Naive B cell (primary cell): ENCODE results near the gene MFSD1. TPM values are rescaled to one million over a fixed set of nuclear protein-coding genes. Genes with fewer than 3 reads are reported as not detected.
"Not testable (repeated sequence)": the region's sequence is repeated elsewhere in the genome, so short reads cannot be mapped to it uniquely, and the experiment has no call there.

Experiments
- ATAC-seq, 2 donors: fragments of 150-1000 bp; cut with Tn5 transposase; 2 replicates each; pipeline ENCODE4 v1.10.0; 2021; ENCODE audit warnings: low read depth in 2 of 2, mild to moderate bottlenecking in 2 of 2, moderate library complexity in 2 of 2
- DNase-seq: peaks from one replicate; pipeline ENCODE4 v3.0.0; 2022
- H3K27ac Mint-ChIP-seq, 6 donors: one replicate each; pipeline ENCODE4 v1.8.0; 2020 to 2022; ENCODE audit warnings: mild to moderate bottlenecking in 6 of 6, mixed read lengths in 6 of 6, moderate library complexity in 5 of 6, inconsistent platforms in 2 of 6
- H3K27me3 Mint-ChIP-seq, 3 donors: one replicate each; pipeline ENCODE4 v1.8.0; 2021 to 2022; ENCODE audit warnings: mixed read lengths in 3 of 3, mild to moderate bottlenecking in 1 of 3
- H3K36me3 Mint-ChIP-seq, 2 donors: one replicate each; pipeline ENCODE4 v1.8.0; 2020 to 2022; ENCODE audit warnings: mixed read lengths in 2 of 2, inconsistent platforms in 1 of 2, mild to moderate bottlenecking in 1 of 2
- H3K4me1 Mint-ChIP-seq, 3 donors: one replicate each; pipeline ENCODE4 v1.8.0; 2020 to 2022; ENCODE audit warnings: mixed read lengths in 3 of 3, inconsistent platforms in 1 of 3, mild to moderate bottlenecking in 1 of 3, moderate library complexity in 1 of 3
- H3K4me3 Mint-ChIP-seq, 8 donors: one replicate each; pipeline ENCODE4 v1.8.0; 2020 to 2022; ENCODE audit warnings: mild to moderate bottlenecking in 8 of 8, mixed read lengths in 8 of 8, moderate library complexity in 8 of 8, inconsistent platforms in 2 of 8
- H3K9me3 Mint-ChIP-seq, 7 donors: one replicate each; pipeline ENCODE4 v1.8.0; 2020 to 2022; ENCODE audit warnings: mixed read lengths in 7 of 7, mild to moderate bottlenecking in 5 of 7, inconsistent platforms in 2 of 7, moderate library complexity in 1 of 7
- polyA plus RNA-seq, 6 donors: library from polyadenylated mRNA; unstranded; fragments of 300-500 nt; fragmentation: Illumina TruSeq; gene quantifications; one replicate each; pipeline ENCODE4 v1.2.3, GENCODE V29; 2021; ENCODE audit warnings: low read depth in 6 of 6

The MFSD1 gene
- polyA plus RNA-seq, 6 donors from 2014 or later, result 69.1 to 107 (median 91.0) TPM

- Mint-ChIP-seq H3K27me3 (no peaks in the 10 kb centered on the region), H3K36me3 (no peaks in the 10 kb centered on the region), H3K9me3 (peaks cover 0 to 6% (median 0%) of the 10 kb centered on the region in 7 donors), H3K4me1 (no peaks in the 10 kb centered on the region), H3K27ac (no peak overlapping the region), H3K4me3 (no peak overlapping the region)
- ATAC-seq (no peak), DNase-seq (no peak)
These were observed 18.8 kb upstream of the MFSD1 start for GRCh38 chr3:158783051-158783450.

GRCh38 chr3:158785972-158786371, 15.9 kb upstream of the MFSD1 start:
- Mint-ChIP-seq H3K36me3 (no peaks in the 10 kb centered on the region), H3K9me3 (peaks cover 0 to 6% (median 0%) of the 10 kb centered on the region in 7 donors), H3K4me3 (no peak overlapping the region), H3K27ac (no peak overlapping the region), H3K4me1 (peaks cover 0 to under 1% (median 0%) of the 10 kb centered on the region in 3 donors), H3K27me3 (no peaks in the 10 kb centered on the region)
- DNase-seq, result no peak
- no peak for ATAC-seq

DNA sequence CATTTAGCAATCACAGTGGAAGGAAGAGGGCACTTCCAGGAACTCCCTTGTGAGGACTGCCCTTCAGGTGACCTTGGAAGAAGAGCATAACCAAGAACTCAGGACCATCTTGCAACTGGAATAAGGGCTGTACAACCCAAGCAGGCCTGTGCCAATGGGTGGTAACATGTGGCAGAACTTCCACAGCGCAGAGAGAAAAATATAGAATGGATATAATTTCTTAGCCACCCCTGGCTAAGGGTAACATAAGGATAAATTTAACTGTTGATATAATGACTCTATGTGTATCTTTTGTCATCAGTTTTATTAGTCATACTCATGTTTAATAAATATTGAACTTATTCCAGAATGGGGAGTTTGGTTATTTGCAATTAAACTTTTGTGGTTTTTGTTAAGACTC, 13.4 kb upstream of the MFSD1 start:
- Mint-ChIP-seq H3K27ac (peak overlapping the region in 2 of 6 donors; percentile 39 to 67), H3K4me3 (no peak overlapping the region), H3K27me3 (no peaks in the 10 kb centered on the region), H3K9me3 (peaks cover 0 to 6% (median 0%) of the 10 kb centered on the region in 7 donors), H3K4me1 (peaks cover 0 to 5% (median 0%) of the 10 kb centered on the region in 3 donors), H3K36me3 (no peaks in the 10 kb centered on the region)
- no peak for ATAC-seq
- no peak for DNase-seq

DNA sequence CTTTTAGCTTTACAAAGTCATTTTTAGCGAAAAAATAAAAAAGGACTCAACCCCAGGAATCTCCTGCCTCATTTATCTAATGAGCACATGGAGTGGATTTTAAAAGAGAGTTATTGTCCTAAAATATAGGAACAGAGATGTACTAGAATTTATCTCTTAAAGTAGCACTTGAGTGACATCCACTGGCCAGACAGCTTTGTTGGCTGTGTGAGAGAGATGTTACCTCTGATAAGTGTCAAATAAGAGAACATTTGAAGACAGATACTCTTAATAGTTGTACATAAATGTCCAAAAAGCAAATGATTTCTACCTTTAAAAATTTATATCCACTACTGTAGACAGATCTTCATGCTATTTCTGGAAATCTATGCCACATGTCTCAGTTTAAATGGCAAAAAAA, 12.3 kb upstream of the MFSD1 start:
- no peaks in the 10 kb centered on the region for H3K27me3 Mint-ChIP-seq
- no peaks in the 10 kb centered on the region for H3K36me3 Mint-ChIP-seq
- no peak overlapping the region for H3K4me3 Mint-ChIP-seq
- H3K4me1 Mint-ChIP-seq, result peaks cover 0 to 5% (median 0%) of the 10 kb centered on the region in 3 donors
- DNase-seq (no peak), ATAC-seq (no peak)
- peaks cover 0 to 9% (median 3%) of the 10 kb centered on the region in 7 donors for H3K9me3 Mint-ChIP-seq
- H3K27ac Mint-ChIP-seq, result no peak overlapping the region

GRCh38 chr3:158790901-158791589, 10.8 kb upstream of the MFSD1 start:
- no peaks in the 10 kb centered on the region for H3K36me3 Mint-ChIP-seq
- peaks cover 0 to 5% (median 0%) of the 10 kb centered on the region in 3 donors for H3K4me1 Mint-ChIP-seq
- H3K27ac Mint-ChIP-seq, result no peak overlapping the region
- DNase-seq (peak; percentile 39), ATAC-seq (peak in 1 of 2 donors; percentile 60)
- peak overlapping the region in 7 of 8 donors; percentile 28 to 68 (median 59) for H3K4me3 Mint-ChIP-seq
- peaks cover 0 to 9% (median 0%) of the 10 kb centered on the region in 3 donors for H3K27me3 Mint-ChIP-seq
- H3K9me3 Mint-ChIP-seq, result peaks cover 0 to 13% (median 9%) of the 10 kb centered on the region in 7 donors

DNA sequence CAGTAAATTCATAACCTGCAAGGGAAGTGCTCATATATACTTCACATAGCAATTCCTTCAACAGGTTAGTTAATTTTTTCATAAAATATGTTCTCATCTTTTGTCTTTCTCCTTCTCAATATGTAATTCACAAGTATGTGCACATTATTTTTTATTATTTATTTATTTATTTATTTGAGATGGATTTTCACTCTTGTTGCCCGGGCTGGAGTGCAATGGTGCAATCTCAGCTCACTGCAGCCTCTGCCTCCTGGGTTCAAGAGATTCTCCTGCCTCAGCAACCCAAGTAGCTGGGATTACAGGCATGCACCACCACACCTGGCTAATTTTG, 10.3 kb upstream of the MFSD1 start:
- H3K4me1 Mint-ChIP-seq, H3K36me3 Mint-ChIP-seq, DNase-seq, H3K27ac Mint-ChIP-seq, ATAC-seq, H3K4me3 Mint-ChIP-seq: not testable (repeated sequence)
- Mint-ChIP-seq H3K9me3 (peaks cover 0 to 13% (median 9%) of the 10 kb centered on the region in 7 donors), H3K27me3 (peaks cover 0 to 11% (median 0%) of the 10 kb centered on the region in 3 donors)

- Mint-ChIP-seq H3K36me3 (no peaks in the 10 kb centered on the region), H3K4me3 (no peak overlapping the region), H3K27me3 (peaks cover 0 to 11% (median 0%) of the 10 kb centered on the region in 3 donors), H3K4me1 (peaks cover 0 to 5% (median 0%) of the 10 kb centered on the region in 3 donors), H3K27ac (no peak overlapping the region), H3K9me3 (peaks cover 0 to 9% (median 7%) of the 10 kb centered on the region in 7 donors)
- ATAC-seq, result no peak
- no peak for DNase-seq
These were observed 9.1 kb upstream of the MFSD1 start for GRCh38 chr3:158792709-158793108.

GRCh38 chr3:158794206-158794605, 7.6 kb upstream of the MFSD1 start:
- Mint-ChIP-seq H3K36me3 (no peaks in the 10 kb centered on the region), H3K4me1 (peaks cover 0 to 5% (median 0%) of the 10 kb centered on the region in 3 donors), H3K27ac (no peak overlapping the region), H3K27me3 (peaks cover 0 to 11% (median 0%) of the 10 kb centered on the region in 3 donors), H3K4me3 (no peak overlapping the region), H3K9me3 (peaks cover 0 to 9% (median 7%) of the 10 kb centered on the region in 7 donors)
- ATAC-seq (no peak), DNase-seq (no peak)

DNA sequence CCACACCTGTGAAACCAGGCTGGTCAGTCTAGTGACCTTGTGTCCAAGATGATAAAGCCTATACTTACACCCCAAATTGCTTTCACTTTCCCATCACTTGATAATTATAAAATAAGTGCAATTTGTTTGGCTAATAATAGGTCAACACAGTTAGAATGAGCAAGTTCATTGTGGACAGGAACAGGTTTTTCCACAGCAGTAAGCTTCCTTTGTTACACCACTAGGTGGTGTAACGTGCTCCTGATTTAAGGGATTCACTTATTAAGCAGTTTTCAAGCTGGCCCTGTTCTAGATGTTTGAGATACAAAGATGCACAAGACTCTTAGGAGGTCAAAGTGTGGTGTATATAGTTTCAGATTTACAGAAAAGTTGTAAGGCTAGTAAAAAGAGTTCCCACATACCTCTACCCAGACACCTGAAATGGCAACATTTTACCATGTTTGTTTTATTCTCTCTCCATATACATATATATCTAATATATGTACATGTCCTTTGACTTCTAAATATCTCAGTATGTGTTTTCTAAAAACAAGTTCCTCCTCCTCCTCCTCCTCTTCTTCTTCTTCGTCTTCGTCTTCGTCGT, 6.8 kb upstream of the MFSD1 start:
- ATAC-seq (peak in 1 of 2 donors; percentile 47), DNase-seq (no peak)
- no peak overlapping the region for H3K27ac Mint-ChIP-seq
- peaks cover 0 to 5% (median 0%) of the 10 kb centered on the region in 3 donors for H3K4me1 Mint-ChIP-seq
- no peak overlapping the region for H3K4me3 Mint-ChIP-seq
- no peaks in the 10 kb centered on the region for H3K36me3 Mint-ChIP-seq
- peaks cover 0 to 9% (median 7%) of the 10 kb centered on the region in 7 donors for H3K9me3 Mint-ChIP-seq
- peaks cover 0 to 11% (median 0%) of the 10 kb centered on the region in 3 donors for H3K27me3 Mint-ChIP-seq

- H3K27me3 Mint-ChIP-seq, result peaks cover 0 to under 1% (median 0%) of the 10 kb centered on the region in 3 donors
- H3K4me3 Mint-ChIP-seq, result peak overlapping the region; percentile 89 to 97 (median 96)
These were observed 653 bp upstream of the MFSD1 start for GRCh38 chr3:158801201-158801600.

DNA sequence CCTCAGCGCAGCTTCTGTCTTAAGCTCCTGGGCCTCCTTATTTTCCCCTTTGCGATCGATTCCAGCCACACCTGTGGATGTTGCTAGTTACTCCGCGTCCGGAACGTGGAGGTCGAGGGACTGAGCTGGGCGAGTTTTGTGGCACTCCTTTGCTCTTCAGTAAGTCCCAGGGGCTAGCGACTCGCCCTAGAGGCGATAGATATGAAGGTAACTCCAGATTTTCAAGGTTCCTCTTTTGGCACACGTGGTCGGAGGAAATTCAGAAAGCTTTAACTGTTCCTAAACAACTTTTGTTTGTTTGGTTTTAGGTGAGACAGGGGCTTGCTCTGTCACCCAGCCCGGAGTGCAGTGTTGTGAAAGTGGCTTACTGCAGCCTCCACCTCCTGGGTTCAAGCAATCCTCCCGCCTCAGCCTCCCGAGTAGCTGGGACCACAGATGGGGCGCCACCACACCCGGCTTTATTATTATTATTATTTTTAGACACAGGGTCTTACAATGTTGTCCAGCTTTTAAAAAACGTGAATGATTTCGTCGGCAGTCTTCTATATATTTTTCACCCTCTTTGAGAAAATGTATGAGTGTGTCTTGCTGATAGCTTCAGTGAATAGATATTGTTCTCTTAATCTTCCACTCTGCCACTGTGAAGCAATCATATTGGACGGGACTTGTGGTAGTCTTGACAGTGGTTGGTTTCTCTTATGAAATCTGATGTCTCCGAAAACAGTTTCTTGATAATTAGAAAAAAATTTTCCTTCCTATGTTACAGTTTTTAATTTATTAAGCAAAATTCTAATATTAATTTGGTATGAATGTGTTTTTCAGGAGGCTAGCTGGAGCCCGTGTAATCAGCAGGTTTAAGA, 785 bp downstream of the MFSD1 start:
- Mint-ChIP-seq H3K36me3 (peaks cover 2 to 9% of the 10 kb centered on the region in 2 donors), H3K27me3 (no peaks in the 10 kb centered on the region), H3K4me3 (peak overlapping the region; percentile 89 to 97 (median 96)), H3K27ac (peak overlapping the region; percentile 88 to 97 (median 96)), H3K4me1 (peaks cover 15 to 40% (median 31%) of the 10 kb centered on the region in 3 donors), H3K9me3 (no peaks in the 10 kb centered on the region)
- ATAC-seq (peak; percentile 72 to 76), DNase-seq (peak; percentile 49)

More at GRCh38 chr3:158801201-158801600, 653 bp upstream of the MFSD1 start:
- Mint-ChIP-seq H3K9me3 (no peaks in the 10 kb centered on the region), H3K36me3 (peaks cover 0 to 8% of the 10 kb centered on the region in 2 donors), H3K4me1 (peaks cover 15 to 40% (median 30%) of the 10 kb centered on the region in 3 donors), H3K27ac (peak overlapping the region; percentile 88 to 97 (median 96))
- DNase-seq (no peak), ATAC-seq (no peak)

DNA sequence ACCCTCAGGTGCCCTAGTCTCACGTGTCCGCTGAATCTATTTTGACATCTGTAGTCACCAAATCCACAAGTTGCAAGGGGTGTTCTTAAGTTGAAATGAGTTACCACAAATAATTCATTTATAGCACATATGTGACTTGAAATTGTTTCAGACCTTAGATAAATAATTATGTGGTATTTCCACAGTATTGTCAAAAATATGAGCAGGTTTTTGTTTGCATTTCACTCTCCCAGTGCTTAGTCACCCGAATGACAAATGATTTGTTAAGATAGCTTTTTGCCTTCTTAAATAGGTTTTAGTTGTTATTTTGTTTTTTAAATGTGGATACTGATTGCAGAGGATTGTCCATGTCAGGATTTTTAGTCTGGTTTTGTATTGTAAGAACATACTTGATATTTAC, 2.6 kb downstream of the MFSD1 start:
- Mint-ChIP-seq H3K27me3 (no peaks in the 10 kb centered on the region), H3K4me1 (peaks cover 21 to 40% (median 31%) of the 10 kb centered on the region in 3 donors), H3K4me3 (peak overlapping the region in 1 of 8 donors; percentile 73), H3K9me3 (no peaks in the 10 kb centered on the region), H3K27ac (peak overlapping the region in 3 of 6 donors; percentile 12 to 71 (median 48)), H3K36me3 (peaks cover 16 to 18% of the 10 kb centered on the region in 2 donors)
- no peak for DNase-seq
- ATAC-seq, result no peak

GRCh38 chr3:158808697-158809096, 6.8 kb downstream of the MFSD1 start:
- no peak for ATAC-seq
- Mint-ChIP-seq H3K9me3 (no peaks in the 10 kb centered on the region), H3K4me3 (no peak overlapping the region), H3K4me1 (peaks cover 13 to 15% (median 14%) of the 10 kb centered on the region in 3 donors), H3K27me3 (no peaks in the 10 kb centered on the region), H3K36me3 (peaks cover 40 to 43% of the 10 kb centered on the region in 2 donors), H3K27ac (no peak overlapping the region)
- no peak for DNase-seq
